H7 (cell line): Measurements from ENCODE around the gene SLC12A3. TPM values are rescaled to one million over a fixed set of nuclear protein-coding genes. Genes with fewer than 3 reads are reported as not detected.
"Not testable (repeated sequence)": the region's sequence is repeated elsewhere in the genome, so short reads cannot be mapped to it uniquely, and the experiment has no call there.

Source experiments
- DNase-seq: peaks from one replicate; pipeline ENCODE4 v3.0.0; 2012
- H3K27me3 ChIP-seq: 2 replicates; pipeline ENCODE4 v1.6.0; 2011; ENCODE audit warnings: mild to moderate bottlenecking, low read length; ENCODE audit not compliant: control insufficient read depth, insufficient read depth
- H3K36me3 ChIP-seq: replicated peaks from 2 replicates; pipeline ENCODE4 v1.5.1; 2011; ENCODE audit warnings: low read length; ENCODE audit not compliant: control insufficient read depth, insufficient read depth
- H3K4me3 ChIP-seq: 2 replicates; pipeline ENCODE4 v1.5.1; 2011; ENCODE audit warnings: low read depth, mild to moderate bottlenecking, control low read depth, low read length, moderate library complexity; ENCODE audit not compliant: insufficient read depth
- total RNA-seq: library from RNA; depleted of rRNA; stranded (reverse); fragments of >200 nt; shearing (Covaris generic); gene quantifications from 2 replicates; pipeline ENCODE4 v1.2.3, GENCODE V29; 2014

SLC12A3 gene
- total RNA-seq, 1 experiment from 2014 or later = not detected

- Histone ChIP-seq H3K4me3 (no peak overlapping the region), H3K27me3 (no peaks in the 10 kb centered on the region)
- DNase-seq = no peak
These were observed 5.4 kb downstream of the SLC12A3 start for GRCh38 chr16:56870276-56870888.

GRCh38 chr16:56871172-56871593 is 6.2 kb downstream of the SLC12A3 start:
- Histone ChIP-seq H3K4me3 (no peak overlapping the region), H3K27me3 (no peaks in the 10 kb centered on the region), H3K36me3 (no peaks in the 10 kb centered on the region)
- no peak for DNase-seq

More at GRCh38 chr16:56870276-56870888, 5.4 kb downstream of the SLC12A3 start:
- no peaks in the 10 kb centered on the region for H3K36me3 ChIP-seq

- no peak overlapping the region for H3K4me3 ChIP-seq
- no peak for DNase-seq
- no peaks in the 10 kb centered on the region for H3K36me3 ChIP-seq
- no peaks in the 10 kb centered on the region for H3K27me3 ChIP-seq
These were observed 7.9 kb downstream of the SLC12A3 start for GRCh38 chr16:56872863-56873391.

GRCh38 chr16:56874800-56875199 is 9.8 kb downstream of the SLC12A3 start:
- Histone ChIP-seq H3K36me3 (no peaks in the 10 kb centered on the region), H3K27me3 (no peaks in the 10 kb centered on the region), H3K4me3 (no peak overlapping the region)
- no peak for DNase-seq

- H3K4me3 ChIP-seq = no peak overlapping the region
- H3K36me3 ChIP-seq = no peaks in the 10 kb centered on the region
- H3K27me3 ChIP-seq = no peaks in the 10 kb centered on the region
- no peak for DNase-seq
These were observed 11.0 kb downstream of the SLC12A3 start for GRCh38 chr16:56876048-56876447.

GRCh38 chr16:56877486-56878182 is 12.6 kb downstream of the SLC12A3 start:
- no peak for DNase-seq
- H3K36me3 ChIP-seq = no peaks in the 10 kb centered on the region
- no peak overlapping the region for H3K4me3 ChIP-seq
- H3K27me3 ChIP-seq = no peaks in the 10 kb centered on the region

GRCh38 chr16:56878282-56878854 is 13.4 kb downstream of the SLC12A3 start:
- Histone ChIP-seq H3K27me3 (no peaks in the 10 kb centered on the region), H3K36me3 (no peaks in the 10 kb centered on the region), H3K4me3 (no peak overlapping the region)
- no peak for DNase-seq

- DNase-seq = no peak
- Histone ChIP-seq H3K4me3 (no peak overlapping the region), H3K27me3 (no peaks in the 10 kb centered on the region), H3K36me3 (no peaks in the 10 kb centered on the region)
These were observed 14.3 kb downstream of the SLC12A3 start for GRCh38 chr16:56879276-56879675.

- no peaks in the 10 kb centered on the region for H3K36me3 ChIP-seq
- H3K27me3 ChIP-seq = no peaks in the 10 kb centered on the region
- no peak overlapping the region for H3K4me3 ChIP-seq
- DNase-seq = no peak
These were observed 15.2 kb downstream of the SLC12A3 start for GRCh38 chr16:56880176-56880575.

GRCh38 chr16:56880685-56881084 is 15.7 kb downstream of the SLC12A3 start:
- no peaks in the 10 kb centered on the region for H3K27me3 ChIP-seq
- no peak for DNase-seq

GRCh38 chr16:56882077-56882800 is 17.2 kb downstream of the SLC12A3 start:
- Histone ChIP-seq H3K36me3 (no peaks in the 10 kb centered on the region), H3K4me3 (no peak overlapping the region), H3K27me3 (no peaks in the 10 kb centered on the region)
- no peak for DNase-seq

More at GRCh38 chr16:56880685-56881084, 15.7 kb downstream of the SLC12A3 start:
- Histone ChIP-seq H3K4me3 (no peak overlapping the region), H3K36me3 (no peaks in the 10 kb centered on the region)

- Histone ChIP-seq H3K4me3 (no peak overlapping the region), H3K27me3 (no peaks in the 10 kb centered on the region), H3K36me3 (no peaks in the 10 kb centered on the region)
- no peak for DNase-seq
These were observed 18.6 kb downstream of the SLC12A3 start for GRCh38 chr16:56883586-56883985.

- Histone ChIP-seq H3K27me3 (no peaks in the 10 kb centered on the region), H3K36me3 (no peaks in the 10 kb centered on the region), H3K4me3 (no peak overlapping the region)
- DNase-seq = no peak
These were observed 19.1 kb downstream of the SLC12A3 start for GRCh38 chr16:56884026-56884582.

GRCh38 chr16:56884929-56885328 is 19.9 kb downstream of the SLC12A3 start:
- H3K36me3 ChIP-seq, H3K27me3 ChIP-seq, H3K4me3 ChIP-seq, DNase-seq: not testable (repeated sequence)
